ENCODE results near the gene TBX5.

DNA sequence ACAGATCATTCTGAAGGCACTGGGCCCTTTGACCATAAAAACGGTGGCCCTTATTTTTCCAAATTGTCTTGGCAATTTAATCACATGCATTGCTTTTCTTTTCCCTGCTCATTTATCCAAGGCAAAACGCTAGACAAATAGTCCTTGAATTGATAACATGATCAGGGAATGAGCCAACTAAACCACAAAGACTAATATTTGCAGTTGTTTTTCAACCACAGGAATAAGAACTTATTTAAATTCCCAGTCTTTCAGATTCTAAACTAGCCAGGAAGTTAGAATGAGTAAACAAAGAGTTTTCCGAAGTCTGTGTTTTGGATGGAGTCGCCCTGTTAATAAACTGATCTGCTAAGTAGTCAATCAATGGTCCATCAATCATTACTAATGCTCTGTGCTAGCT lies 14.9 kb downstream of the TBX5 start:
- TF ChIP-seq EZH2 (IDR thresholded peaks at IDR 0.05) (no peak), POLR2AphosphoS5 (IDR thresholded peaks at IDR 0.05; ENCODE audit: borderline replicate concordance, low read depth, low read length) (no peak), FOXP2 (optimal IDR thresholded peaks at IDR 0.05; ENCODE audit: control extremely low read depth, extremely low read length, insufficient read depth) (no peak)
